ENCODE measurements around the gene GRWD1. TPM values are rescaled to one million over a fixed set of nuclear protein-coding genes. Genes with fewer than 3 reads are reported as not detected.
"Not testable (repeated sequence)": the region's sequence is repeated elsewhere in the genome, so short reads cannot be mapped to it uniquely, and the experiment has no call there.

Gene GRWD1
- total RNA-seq, 2 experiments from 2014 or later = 46.4 to 50.4 TPM

- peaks cover 27% of the 10 kb centered on the region for H3K4me1 Mint-ChIP-seq (ENCODE audit: low read depth)
- no peak overlapping the region for H3K27ac Mint-ChIP-seq
- no peak for DNase-seq
- H3K36me3 Mint-ChIP-seq (ENCODE audit: low read depth) = peaks cover 3% of the 10 kb centered on the region
- ChIA-PET POLR2A (no interaction called here), CTCF (no interaction called here)
- no peaks in the 10 kb centered on the region for H3K27me3 Mint-ChIP-seq (ENCODE audit: low read depth)
- no peaks in the 10 kb centered on the region for H3K9me3 Mint-ChIP-seq (ENCODE audit: insufficient read depth)
- no peak for ATAC-seq
- H3K4me3 Mint-ChIP-seq = no peak overlapping the region
These were observed 39.3 kb downstream of the GRWD1 start for GRCh38 chr19:48484931-48485612.

- DNase-seq; H3K9me3 Mint-ChIP-seq (ENCODE audit: insufficient read depth); ATAC-seq; POLR2A ChIA-PET; H3K27me3 Mint-ChIP-seq (ENCODE audit: low read depth); H3K27ac Mint-ChIP-seq; H3K36me3 Mint-ChIP-seq (ENCODE audit: low read depth); H3K4me3 Mint-ChIP-seq: not testable (repeated sequence)
- peaks cover 21% of the 10 kb centered on the region for H3K4me1 Mint-ChIP-seq (ENCODE audit: low read depth)
- CTCF ChIA-PET = interaction anchor here (0.8 to 5.1 kb wide), 4 partner anchors 19 to 122 kb away, joined by 3 to 53 read pairs (median 4); no protein-coding TSS in a partner anchor
These were observed 40.9 kb downstream of the GRWD1 start for GRCh38 chr19:48486706-48487105.

DNA sequence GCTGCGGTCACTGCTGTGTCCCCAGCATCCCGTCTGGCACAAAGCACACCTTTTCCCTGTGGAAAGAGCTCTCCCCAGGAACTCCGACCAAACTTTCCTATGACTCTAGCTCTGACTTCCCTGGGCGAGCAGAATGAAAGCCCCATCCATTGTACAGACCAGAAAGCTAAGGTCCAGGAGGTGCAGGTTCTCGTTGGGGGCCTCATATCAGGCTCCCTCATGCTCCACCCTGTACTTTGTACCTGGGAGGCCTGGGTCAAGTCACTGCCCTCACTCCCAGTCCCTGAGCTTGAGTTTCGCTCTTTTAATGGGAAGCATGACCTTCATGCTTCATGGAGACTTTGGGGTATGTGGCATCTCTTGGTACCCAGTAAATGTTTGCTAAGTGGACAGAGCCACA is 41.8 kb downstream of the GRWD1 start:
- H3K4me1 Mint-ChIP-seq (ENCODE audit: low read depth) = peaks cover 24% of the 10 kb centered on the region
- H3K27me3 Mint-ChIP-seq (ENCODE audit: low read depth) = peaks cover 16% of the 10 kb centered on the region
- DNase-seq = no peak
- no peak for ATAC-seq
- POLR2A ChIA-PET = interaction anchor here (0.9 kb wide), 1 partner anchor 8 kb away, joined by 3 read pairs; no protein-coding TSS in a partner anchor
- no peaks in the 10 kb centered on the region for H3K9me3 Mint-ChIP-seq (ENCODE audit: insufficient read depth)
- H3K27ac Mint-ChIP-seq = no peak overlapping the region
- H3K4me3 Mint-ChIP-seq = no peak overlapping the region
- H3K36me3 Mint-ChIP-seq (ENCODE audit: low read depth) = no peaks in the 10 kb centered on the region
- CTCF ChIA-PET = interaction anchor here (0.8 to 5.1 kb wide), 5 partner anchors 18 to 173 kb away, joined by 3 to 53 read pairs (median 3); no protein-coding TSS in a partner anchor

DNA sequence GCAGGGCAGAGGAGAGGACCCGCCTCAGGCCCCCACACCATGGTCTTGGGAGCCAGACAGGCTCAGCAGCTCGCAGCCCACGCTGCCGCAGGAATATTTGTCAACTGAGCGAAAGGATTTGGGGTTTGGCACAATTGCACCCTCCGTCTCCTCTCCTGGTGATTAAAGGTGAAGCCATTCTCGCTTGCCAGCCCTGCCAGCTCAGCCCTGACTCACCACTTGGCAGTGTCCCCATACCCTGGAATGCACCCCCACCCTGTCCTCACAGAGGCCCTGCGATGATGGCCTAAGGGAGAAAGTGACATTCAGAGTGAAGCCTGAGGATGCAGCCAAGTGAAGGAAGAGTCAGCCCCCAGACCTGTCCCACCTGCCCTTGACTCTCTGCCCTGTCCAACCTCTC is 42.2 kb downstream of the GRWD1 start:
- CTCF ChIA-PET = interaction anchor here (1.1 to 5.1 kb wide), 3 partner anchors 96 to 174 kb away, joined by 3 to 53 read pairs (median 26); no protein-coding TSS in a partner anchor
- ATAC-seq (no peak), DNase-seq (no peak)
- H3K4me1 Mint-ChIP-seq (ENCODE audit: low read depth) = peaks cover 28% of the 10 kb centered on the region
- H3K27ac Mint-ChIP-seq = no peak overlapping the region
- no peaks in the 10 kb centered on the region for H3K36me3 Mint-ChIP-seq (ENCODE audit: low read depth)
- no peaks in the 10 kb centered on the region for H3K9me3 Mint-ChIP-seq (ENCODE audit: insufficient read depth)
- no peak overlapping the region for H3K4me3 Mint-ChIP-seq
- H3K27me3 Mint-ChIP-seq (ENCODE audit: low read depth) = peaks cover 18% of the 10 kb centered on the region
- POLR2A ChIA-PET = interaction anchor here (0.9 kb wide), 1 partner anchor 9 kb away, joined by 3 read pairs; no protein-coding TSS in a partner anchor

- not testable (repeated sequence) for H3K9me3 Mint-ChIP-seq (ENCODE audit: insufficient read depth); DNase-seq; H3K4me3 Mint-ChIP-seq; ATAC-seq; H3K36me3 Mint-ChIP-seq (ENCODE audit: low read depth); H3K27ac Mint-ChIP-seq
- Mint-ChIP-seq H3K4me1 (ENCODE audit: low read depth) (peaks cover 30% of the 10 kb centered on the region), H3K27me3 (ENCODE audit: low read depth) (peaks cover 20% of the 10 kb centered on the region)
- CTCF ChIA-PET = interaction anchor here (0.6 to 5.1 kb wide), 8 partner anchors 8 to 174 kb away, joined by 3 to 53 read pairs (median 10); a partner anchor contains a TSS
- POLR2A ChIA-PET = interaction anchor here (0.7 kb wide), 1 partner anchor 847 kb away, joined by 3 read pairs; the partner anchor contains the start of gene CD37
These were observed 42.7 kb downstream of the GRWD1 start for GRCh38 chr19:48488478-48488877.

- peak; percentile 86 for DNase-seq
- Mint-ChIP-seq H3K27ac (no peak overlapping the region), H3K4me3 (no peak overlapping the region), H3K27me3 (ENCODE audit: low read depth) (peaks cover 28% of the 10 kb centered on the region), H3K9me3 (ENCODE audit: insufficient read depth) (no peaks in the 10 kb centered on the region), H3K36me3 (ENCODE audit: low read depth) (no peaks in the 10 kb centered on the region), H3K4me1 (ENCODE audit: low read depth) (peaks cover 36% of the 10 kb centered on the region)
- ChIA-PET POLR2A (interaction anchor here (0.5 to 1.0 kb wide), 3 partner anchors 9 to 160 kb away, joined by 3 to 5 read pairs (median 3); partner anchors contain the start of genes RPL18 and SPHK2), CTCF (interaction anchor here (0.7 to 5.1 kb wide), 31 partner anchors 8 to 185 kb away, joined by 3 to 53 read pairs (median 4); partner anchors contain the start of genes KDELR1, RPL18, SPHK2 and SYNGR4)
- peak; percentile 56 for ATAC-seq
These were observed 43.9 kb downstream of the GRWD1 start for GRCh38 chr19:48489608-48490216.

- peak; percentile 68 for DNase-seq
- Mint-ChIP-seq H3K9me3 (ENCODE audit: insufficient read depth) (no peaks in the 10 kb centered on the region), H3K27ac (no peak overlapping the region), H3K4me3 (peak overlapping the region; percentile 28), H3K27me3 (ENCODE audit: low read depth) (peaks cover 31% of the 10 kb centered on the region), H3K36me3 (ENCODE audit: low read depth) (no peaks in the 10 kb centered on the region), H3K4me1 (ENCODE audit: low read depth) (peaks cover 45% of the 10 kb centered on the region)
- POLR2A ChIA-PET = no interaction called here
- CTCF ChIA-PET = interaction anchor here (0.7 to 5.1 kb wide), 8 partner anchors 10 to 157 kb away, joined by 3 to 53 read pairs (median 20); no protein-coding TSS in a partner anchor
- ATAC-seq = peak; percentile 13
These were observed 45.4 kb downstream of the GRWD1 start for GRCh38 chr19:48490981-48491792.

- H3K36me3 Mint-ChIP-seq (ENCODE audit: low read depth) = no peaks in the 10 kb centered on the region
- H3K27me3 Mint-ChIP-seq (ENCODE audit: low read depth) = peaks cover 31% of the 10 kb centered on the region
- H3K4me1 Mint-ChIP-seq (ENCODE audit: low read depth) = peaks cover 45% of the 10 kb centered on the region
- ChIA-PET CTCF (interaction anchor here (2.6 to 5.1 kb wide), 3 partner anchors 15 to 96 kb away, joined by 7 to 53 read pairs (median 22); no protein-coding TSS in a partner anchor), POLR2A (no interaction called here)
- no peak overlapping the region for H3K27ac Mint-ChIP-seq
- H3K4me3 Mint-ChIP-seq = no peak overlapping the region
- no peak for DNase-seq
- H3K9me3 Mint-ChIP-seq (ENCODE audit: insufficient read depth) = no peaks in the 10 kb centered on the region
- ATAC-seq = no peak
These were observed 46.0 kb downstream of the GRWD1 start for GRCh38 chr19:48491793-48492123.

- no peaks in the 10 kb centered on the region for H3K36me3 Mint-ChIP-seq (ENCODE audit: low read depth)
- POLR2A ChIA-PET = interaction anchor here (0.8 kb wide), 2 partner anchors 14 to 408 kb away, joined by 3 to 4 read pairs; no protein-coding TSS in a partner anchor
- peak overlapping the region; percentile 47 for H3K27ac Mint-ChIP-seq
- H3K27me3 Mint-ChIP-seq (ENCODE audit: low read depth) = peaks cover 31% of the 10 kb centered on the region
- ATAC-seq = peak; percentile 71
- peaks cover 45% of the 10 kb centered on the region for H3K4me1 Mint-ChIP-seq (ENCODE audit: low read depth)
- CTCF ChIA-PET = interaction anchor here (1.2 to 2.6 kb wide), 7 partner anchors 13 to 179 kb away, joined by 3 to 10 read pairs (median 3); partner anchors contain the start of gene KDELR1
- H3K9me3 Mint-ChIP-seq (ENCODE audit: insufficient read depth) = no peaks in the 10 kb centered on the region
- peak; percentile 86 for DNase-seq
- peak overlapping the region; percentile 50 for H3K4me3 Mint-ChIP-seq
These were observed 47.3 kb downstream of the GRWD1 start for GRCh38 chr19:48492925-48493717.

DNA sequence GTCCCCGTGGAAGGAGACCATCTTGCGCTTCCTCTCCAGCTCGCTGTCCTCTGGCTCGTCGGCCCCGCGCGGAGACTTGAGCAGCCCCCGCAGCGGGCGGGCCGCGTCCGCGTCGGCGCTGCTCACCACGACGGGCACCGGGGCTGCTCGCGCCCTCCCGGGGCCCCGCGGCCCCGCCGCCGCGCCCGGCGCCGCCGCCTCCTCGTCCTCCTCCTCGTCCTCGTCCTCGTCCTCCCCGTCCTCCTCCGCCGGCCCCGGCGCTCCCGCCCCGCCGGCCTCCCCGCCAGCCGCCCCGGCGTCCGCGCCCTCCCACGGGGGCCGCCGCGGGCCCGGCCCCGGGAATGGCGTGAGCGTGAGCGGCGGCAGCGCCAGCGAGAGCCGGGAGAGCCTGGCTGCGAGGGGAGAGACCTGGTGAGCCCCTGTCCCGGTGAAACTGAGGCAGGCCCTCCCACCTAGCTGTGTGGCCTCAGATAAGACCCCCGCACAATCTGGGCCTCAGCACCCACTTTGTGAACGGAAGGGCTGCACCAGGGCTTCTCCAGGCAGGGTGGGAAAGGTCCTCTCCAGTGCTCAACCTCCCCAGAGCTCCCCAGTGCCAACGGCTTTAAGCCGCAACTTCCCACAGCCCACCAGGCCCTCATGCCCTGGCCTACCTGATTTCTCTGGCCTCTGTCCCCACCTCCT is 48.1 kb downstream of the GRWD1 start:
- Mint-ChIP-seq H3K4me3 (peak overlapping the region; percentile 63), H3K27ac (no peak overlapping the region), H3K9me3 (ENCODE audit: insufficient read depth) (no peaks in the 10 kb centered on the region), H3K27me3 (ENCODE audit: low read depth) (peaks cover 31% of the 10 kb centered on the region), H3K36me3 (ENCODE audit: low read depth) (no peaks in the 10 kb centered on the region), H3K4me1 (ENCODE audit: low read depth) (peaks cover 45% of the 10 kb centered on the region)
- CTCF ChIA-PET = interaction anchor here (1.2 to 2.6 kb wide), 7 partner anchors 12 to 179 kb away, joined by 3 to 10 read pairs (median 3); partner anchors contain the start of gene KDELR1
- DNase-seq = no peak
- POLR2A ChIA-PET = no interaction called here
- no peak for ATAC-seq

Measured in activated CD8-positive, alpha-beta T cell treated with anti-CD3 and anti-CD28 coated beads, Interleukin-2, amount 10 ng/mL, durations not matched to agents 7 days and 5 days (primary cell).